Measurements from ENCODE around the gene PARP6. TPM values are rescaled to one million over a fixed set of nuclear protein-coding genes. Genes with fewer than 3 reads are reported as not detected.

The PARP6 gene
- total RNA-seq, 2 donors from 2014 or later: 34.4 to 85.8 TPM

GRCh38 chr15:72222393-72222792, 50.0 kb downstream of the PARP6 start:
- intact Hi-C loops (cut with DNase I): loop anchor here (10.0 kb wide), 1 partner anchor 108 kb away; the partner anchor contains the start of genes MYO9A and SENP8
- Histone ChIP-seq H3K27me3 (replicated peaks; ENCODE audit: insufficient read depth) (no peaks in the 10 kb centered on the region), H3K36me3 (peaks cover 0 to 4% of the 10 kb centered on the region in 2 donors), H3K27ac (peak overlapping the region; percentile 11 to 55), H3K4me1 (replicated peaks) (peaks cover 7% of the 10 kb centered on the region), H3K4me3 (no peak overlapping the region), H3K9me3 (no peaks in the 10 kb centered on the region)
- 40% methylated on average over 4 of the region's 4 CpGs for WGBS
- DNase-seq (ENCODE audit: low spot score): peak; percentile 84
- peak in 1 of 4 experiments; percentile 7 for TF ChIP-seq CTCF (IDR thresholded peaks at IDR 0.05)
- peak; percentile 81 for TF ChIP-seq POLR2AphosphoS5 (IDR thresholded peaks at IDR 0.05)
- TF ChIP-seq POLR2A (IDR thresholded peaks at IDR 0.05): peak; percentile 44

GRCh38 chr15:72220687-72221086, 51.7 kb downstream of the PARP6 start:
- 71% methylated on average over 1 of the region's 1 CpG for WGBS
- Histone ChIP-seq H3K4me1 (replicated peaks) (peaks cover 3% of the 10 kb centered on the region), H3K27ac (no peak overlapping the region), H3K9me3 (no peaks in the 10 kb centered on the region), H3K4me3 (no peak overlapping the region), H3K36me3 (peaks cover 2 to 9% of the 10 kb centered on the region in 2 donors), H3K27me3 (replicated peaks; ENCODE audit: insufficient read depth) (no peaks in the 10 kb centered on the region)
- no peak for DNase-seq (ENCODE audit: low spot score)
- intact Hi-C loops (cut with DNase I): loop anchor here (10.0 kb wide), 1 partner anchor 106 kb away; the partner anchor contains the start of genes MYO9A and SENP8
- TF ChIP-seq POLR2A (IDR thresholded peaks at IDR 0.05): no peak
- TF ChIP-seq POLR2AphosphoS5 (IDR thresholded peaks at IDR 0.05): no peak
- TF ChIP-seq CTCF (IDR thresholded peaks at IDR 0.05): no peak

GRCh38 chr15:72217216-72217615, 55.1 kb downstream of the PARP6 start:
- TF ChIP-seq CTCF (IDR thresholded peaks at IDR 0.05) (no peak), POLR2AphosphoS5 (IDR thresholded peaks at IDR 0.05) (no peak), POLR2A (IDR thresholded peaks at IDR 0.05) (no peak)
- H3K9me3 ChIP-seq: no peaks in the 10 kb centered on the region
- no peak for DNase-seq (ENCODE audit: low spot score)
- no peaks in the 10 kb centered on the region for H3K4me1 ChIP-seq (replicated peaks)
- 79% methylated on average over 4 of the region's 4 CpGs for WGBS
- H3K4me3 ChIP-seq: no peak overlapping the region
- intact Hi-C loops (cut with DNase I): no loop called here
- H3K27me3 ChIP-seq (replicated peaks; ENCODE audit: insufficient read depth): no peaks in the 10 kb centered on the region
- no peak overlapping the region for H3K27ac ChIP-seq
- peaks cover 2 to 9% of the 10 kb centered on the region in 2 donors for H3K36me3 ChIP-seq

- no peak for DNase-seq (ENCODE audit: low spot score)
- no peaks in the 10 kb centered on the region for H3K9me3 ChIP-seq
- H3K36me3 ChIP-seq: peaks cover 2 to 9% of the 10 kb centered on the region in 2 donors
- 88% methylated on average over 1 of the region's 1 CpG for WGBS
- no peak overlapping the region for H3K4me3 ChIP-seq
- TF ChIP-seq CTCF (IDR thresholded peaks at IDR 0.05): no peak
- H3K27ac ChIP-seq: no peak overlapping the region
- intact Hi-C loops (cut with DNase I): no loop called here
- no peaks in the 10 kb centered on the region for H3K27me3 ChIP-seq (replicated peaks; ENCODE audit: insufficient read depth)
- H3K4me1 ChIP-seq (replicated peaks): no peaks in the 10 kb centered on the region
These were observed 56.3 kb downstream of the PARP6 start for GRCh38 chr15:72216079-72216478.

GRCh38 chr15:72207558-72208085, 64.7 kb downstream of the PARP6 start:
- no peaks in the 10 kb centered on the region for H3K4me1 ChIP-seq (replicated peaks)
- H3K27ac ChIP-seq: no peak overlapping the region
- no peak for DNase-seq (ENCODE audit: low spot score)
- no peaks in the 10 kb centered on the region for H3K27me3 ChIP-seq (replicated peaks; ENCODE audit: insufficient read depth)
- no peaks in the 10 kb centered on the region for H3K9me3 ChIP-seq
- no peak for TF ChIP-seq CTCF (IDR thresholded peaks at IDR 0.05)
- no peak for TF ChIP-seq POLR2A (IDR thresholded peaks at IDR 0.05)
- TF ChIP-seq POLR2AphosphoS5 (IDR thresholded peaks at IDR 0.05): no peak
- intact Hi-C loops (cut with DNase I): no loop called here
- peaks cover 31 to 39% of the 10 kb centered on the region in 2 donors for H3K36me3 ChIP-seq
- H3K4me3 ChIP-seq: no peak overlapping the region

All from prostate gland (tissue), 2 donors.